Activated CD8-positive, alpha-beta memory T cell treated with anti-CD3 and anti-CD28 coated beads, Interleukin-2, amount 50 U/mL, for 24 hours (primary cell): Measurements from ENCODE around the gene ERFE.

Experiments
- DNase-seq: peaks from one replicate; pipeline ENCODE4 v3.0.0-alpha.2; 2020; ENCODE audit errors: extremely low read depth

The ERFE gene

DNA sequence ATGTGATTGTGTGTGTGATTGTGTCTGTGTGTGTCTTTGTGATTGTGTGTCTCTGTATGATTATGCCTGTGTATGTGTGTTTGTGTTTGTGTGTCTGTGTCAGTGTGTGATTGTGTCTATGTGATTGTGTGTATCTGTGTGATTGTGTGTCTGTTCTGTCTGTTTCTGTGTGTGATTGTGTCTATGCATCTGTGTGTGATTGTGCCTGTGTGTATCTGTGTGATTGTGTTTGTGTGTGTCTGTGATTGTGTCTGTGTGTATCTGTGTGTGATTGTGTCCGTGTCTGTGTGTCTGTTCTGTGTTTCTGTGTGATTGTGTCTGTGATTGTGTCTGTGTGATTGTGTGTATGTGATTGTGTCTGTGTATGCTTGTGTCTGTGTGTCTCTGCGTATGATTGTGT lies 32.4 kb upstream of the ERFE start:
- no peak for DNase-seq

DNA sequence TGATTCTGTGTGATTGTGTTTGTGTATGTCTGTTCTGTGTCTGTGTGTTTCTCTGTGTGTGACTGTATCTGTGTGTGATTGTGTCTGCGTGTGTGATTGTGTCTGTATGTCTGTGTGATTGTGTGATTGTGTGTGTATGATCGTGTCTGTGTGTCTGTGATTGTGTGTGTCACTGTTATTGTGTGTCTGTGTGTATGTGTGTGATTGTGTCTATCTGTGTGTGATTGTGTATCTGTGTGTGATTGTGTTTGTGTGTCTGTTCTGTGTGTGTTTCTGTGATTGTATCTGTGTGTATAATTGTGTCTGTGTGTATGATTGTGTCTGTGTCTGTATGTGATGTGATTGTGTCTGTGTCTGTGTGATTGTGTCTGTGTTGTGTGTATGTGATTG lies 32.0 kb upstream of the ERFE start:
- no peak for DNase-seq

DNA sequence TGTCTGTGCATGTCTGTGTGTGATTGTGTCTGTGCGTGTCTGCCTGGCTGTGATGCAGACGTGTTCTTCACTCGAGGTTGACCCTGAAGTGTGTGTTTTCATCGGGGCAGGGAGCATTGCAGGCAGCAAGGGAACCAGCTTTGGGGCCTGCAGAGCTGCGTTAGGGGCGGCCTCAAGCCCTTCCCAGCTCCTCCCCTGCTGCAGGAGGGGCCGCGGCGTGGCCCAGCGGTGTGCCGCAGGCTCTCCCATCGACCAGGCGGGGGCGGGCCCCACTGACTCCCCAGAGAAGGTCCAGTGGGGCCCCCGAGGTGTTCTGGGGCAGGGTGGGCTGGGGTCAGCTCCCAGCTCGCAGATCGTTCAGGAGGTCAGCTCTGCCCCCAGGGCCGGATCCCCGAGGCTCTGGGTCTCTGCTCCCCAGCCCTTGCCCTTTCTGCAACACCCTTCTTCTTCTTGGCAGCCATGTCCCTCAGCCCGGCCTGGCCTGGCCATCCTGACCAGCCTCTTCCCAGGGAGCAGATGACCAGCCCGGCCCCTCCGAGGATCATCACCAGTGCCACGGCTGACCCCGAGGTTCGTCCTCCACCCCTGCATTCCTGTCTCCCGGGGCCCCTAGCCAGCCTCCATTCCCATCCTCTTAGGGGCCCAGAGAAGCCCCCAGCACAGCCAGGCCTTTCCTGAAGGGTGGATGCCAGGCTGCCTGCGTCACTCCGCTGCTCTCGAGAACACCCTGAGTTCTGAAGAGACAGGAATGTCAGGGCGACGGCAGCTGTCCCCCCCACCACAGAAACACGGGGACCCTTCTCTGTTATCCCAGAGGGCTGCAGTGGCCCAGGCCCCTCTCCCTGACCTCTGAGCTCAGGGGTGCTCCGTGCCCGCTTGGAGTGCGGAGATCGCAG lies 31.4 kb upstream of the ERFE start:
- DNase-seq = no peak

DNA sequence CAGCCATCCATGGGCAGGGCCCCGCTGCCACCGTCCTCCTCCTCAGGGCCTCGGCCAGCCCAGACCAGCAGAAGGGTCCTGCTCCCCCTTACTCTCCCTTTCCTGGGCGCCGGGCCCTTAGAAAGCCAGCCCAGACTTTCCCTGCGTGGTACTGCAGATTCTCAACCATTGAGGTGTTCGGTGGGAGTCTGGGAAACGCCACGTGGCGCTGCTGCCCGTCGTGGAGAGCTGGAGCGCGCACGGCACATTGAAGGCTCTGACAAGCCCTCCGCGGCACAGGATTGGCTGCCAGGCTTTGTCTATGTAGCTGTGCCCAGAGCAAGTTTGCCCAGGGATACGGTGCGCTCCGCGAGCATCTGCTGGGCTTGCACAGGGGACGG lies 30.7 kb upstream of the ERFE start:
- no peak for DNase-seq

DNA sequence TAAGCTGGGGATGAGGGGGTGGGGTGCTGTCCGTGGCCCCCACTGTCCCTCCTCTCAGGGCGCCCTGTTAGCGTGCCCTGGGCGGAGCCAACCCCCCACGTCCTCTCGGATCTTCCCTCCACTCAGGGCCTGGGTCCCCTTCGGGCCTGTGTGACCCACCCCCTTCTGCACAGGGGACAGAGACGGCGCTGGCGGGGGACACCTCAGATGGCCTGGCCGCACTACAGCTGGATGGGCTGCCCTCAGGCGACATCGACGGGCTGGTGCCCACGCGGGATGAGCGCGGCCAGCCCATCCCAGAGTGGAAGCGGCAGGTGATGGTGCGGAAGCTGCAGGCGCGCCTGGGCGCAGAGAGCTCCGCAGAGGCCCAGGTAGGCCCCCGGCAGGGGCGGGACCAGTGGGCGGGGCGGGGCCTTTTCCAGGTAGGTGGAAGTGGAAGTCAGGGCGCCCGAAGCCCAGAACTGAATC lies 30.2 kb upstream of the ERFE start:
- no peak for DNase-seq

DNA sequence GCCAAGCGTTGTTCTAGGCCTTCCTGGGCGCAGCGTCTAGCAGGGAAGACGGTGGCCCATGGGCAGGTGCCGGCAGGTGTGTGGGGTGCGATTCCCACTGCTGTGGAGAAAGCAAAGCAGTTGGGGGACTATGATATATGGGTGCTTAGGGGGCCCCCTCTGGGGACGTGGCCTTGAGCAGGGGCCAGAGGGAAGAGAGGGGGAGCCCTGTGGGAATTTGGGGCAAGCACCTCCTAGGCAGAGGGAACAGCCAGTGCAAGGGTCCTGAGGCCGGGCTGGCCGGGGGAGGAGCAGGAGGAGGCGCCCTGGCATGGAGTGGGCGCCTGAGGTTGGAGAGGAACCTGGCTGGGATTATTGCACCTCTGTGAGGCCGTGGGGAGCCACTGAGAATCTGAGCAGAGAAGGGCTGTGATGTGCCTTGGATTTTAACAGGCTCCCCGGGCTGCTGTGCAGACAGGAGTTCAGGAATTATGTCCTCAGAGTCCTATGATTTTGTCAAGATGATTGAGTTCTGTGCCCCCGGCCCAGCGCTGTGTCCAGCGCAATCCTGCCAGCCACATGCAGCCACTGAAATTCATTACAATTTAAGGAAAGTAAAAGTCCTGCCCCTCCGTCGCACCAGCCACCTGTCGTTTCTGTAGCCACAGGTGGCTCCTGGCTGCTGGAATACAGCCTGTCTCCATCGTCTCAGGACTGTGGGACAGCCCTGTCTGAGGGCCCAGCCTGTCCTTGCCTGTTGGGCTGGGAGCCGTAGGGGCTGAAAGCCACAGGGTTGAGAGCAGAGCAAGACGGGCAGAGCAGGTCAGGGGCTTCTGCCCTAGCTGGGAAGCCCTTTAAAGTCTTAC lies 29.4 kb upstream of the ERFE start:
- DNase-seq = no peak

DNA sequence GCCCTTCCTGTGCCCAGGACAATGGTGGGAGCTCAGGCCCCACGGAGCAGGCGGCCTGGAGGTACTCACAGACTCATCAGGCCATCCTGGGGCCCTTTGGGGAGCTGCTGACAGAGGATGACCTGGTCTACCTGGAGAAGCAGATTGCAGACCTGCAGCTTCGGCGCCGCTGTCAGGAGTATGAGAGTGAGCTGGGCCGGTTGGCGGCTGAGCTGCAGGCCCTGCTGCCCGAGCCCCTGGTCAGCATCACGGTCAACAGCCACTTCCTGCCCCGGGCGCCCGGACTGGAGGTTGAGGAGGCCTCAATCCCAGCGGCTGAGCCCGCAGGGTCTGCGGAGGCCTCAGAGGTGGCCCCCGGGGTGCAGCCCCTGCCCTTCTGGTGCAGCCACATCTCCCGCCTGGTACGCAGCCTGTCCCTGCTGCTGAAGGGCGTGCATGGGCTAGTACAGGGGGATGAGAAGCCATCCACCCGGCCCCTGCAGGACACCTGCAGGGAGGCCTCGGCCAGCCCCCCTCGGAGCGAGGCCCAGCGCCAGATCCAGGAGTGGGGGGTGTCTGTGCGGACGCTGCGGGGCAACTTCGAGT lies 28.6 kb upstream of the ERFE start:
- DNase-seq = no peak

DNA sequence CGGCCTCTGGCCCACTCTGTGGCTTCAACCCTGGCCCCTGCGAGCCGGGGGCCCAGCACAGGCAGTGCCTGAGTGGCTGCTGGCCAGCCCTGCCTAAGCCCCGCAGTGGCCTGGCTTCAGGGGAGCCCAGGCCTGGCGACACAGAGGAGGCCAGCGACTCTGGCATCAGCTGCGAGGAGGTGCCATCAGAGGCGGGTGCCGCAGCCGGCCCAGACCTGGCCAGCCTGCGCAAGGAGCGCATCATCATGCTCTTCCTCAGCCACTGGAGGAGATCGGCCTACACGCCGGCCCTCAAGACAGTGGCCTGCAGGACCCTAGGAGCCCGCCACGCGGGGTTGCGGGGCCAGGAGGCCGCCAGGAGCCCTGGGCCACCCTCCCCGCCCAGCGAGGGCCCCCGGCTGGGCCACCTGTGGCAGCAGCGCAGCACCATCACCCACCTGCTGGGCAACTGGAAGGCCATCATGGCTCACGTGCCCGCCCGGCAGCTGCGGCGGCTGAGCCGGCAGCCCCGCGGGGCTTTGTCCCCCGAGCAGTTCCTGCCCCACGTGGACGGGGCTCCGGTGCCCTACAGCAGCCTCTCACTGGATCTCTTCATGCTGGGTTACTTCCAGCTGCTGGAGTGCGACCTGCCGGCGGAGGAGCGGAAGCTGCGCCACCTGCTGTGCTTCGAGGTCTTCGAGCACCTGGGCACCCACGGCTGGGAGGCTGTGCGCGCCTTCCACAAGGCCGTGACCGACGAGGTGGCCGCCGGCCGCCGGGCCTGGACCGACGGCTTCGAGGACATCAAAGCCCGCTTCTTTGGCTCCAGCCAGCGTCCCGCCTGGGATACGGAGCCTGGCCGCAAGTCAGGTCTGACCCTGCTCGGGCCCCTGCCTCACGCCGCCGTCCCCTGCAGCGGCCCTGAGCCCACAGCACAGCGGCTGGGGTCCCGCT lies 27.8 kb upstream of the ERFE start:
- no peak for DNase-seq

DNA sequence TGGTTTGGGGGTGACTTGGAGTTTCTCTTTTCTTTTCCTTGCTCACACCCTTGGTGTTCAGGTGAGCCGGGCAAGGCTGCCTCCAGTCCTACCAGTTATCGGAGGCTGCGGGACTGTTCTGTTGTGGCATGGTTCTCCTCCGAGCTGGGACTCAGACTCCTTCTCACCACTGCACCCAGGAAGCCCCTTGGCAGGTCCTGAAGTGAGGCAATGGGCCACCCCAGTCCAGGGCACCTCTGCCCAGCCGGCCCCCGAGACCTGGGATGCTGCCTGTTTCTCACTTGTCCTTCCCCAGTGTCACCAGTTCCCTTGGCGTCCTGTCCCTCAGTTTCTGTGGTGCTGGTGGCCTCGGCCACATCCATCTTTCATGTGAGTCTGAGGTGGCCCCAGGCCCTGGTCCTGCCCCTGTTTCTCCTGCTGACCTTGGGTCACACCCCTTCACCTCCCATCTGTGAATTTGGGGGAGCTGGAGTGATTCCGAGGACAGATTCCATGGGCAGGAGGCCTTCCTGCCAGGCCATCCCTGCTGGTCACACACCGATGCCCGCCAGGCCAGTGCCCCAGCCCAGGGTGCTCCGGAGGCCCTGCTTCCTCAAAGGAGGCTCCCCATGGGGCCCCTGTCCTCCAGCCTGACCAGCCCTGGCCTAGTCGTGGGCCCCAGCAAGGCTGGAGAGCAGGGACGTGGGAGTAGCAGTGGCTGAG lies 26.9 kb upstream of the ERFE start:
- no peak for DNase-seq

DNA sequence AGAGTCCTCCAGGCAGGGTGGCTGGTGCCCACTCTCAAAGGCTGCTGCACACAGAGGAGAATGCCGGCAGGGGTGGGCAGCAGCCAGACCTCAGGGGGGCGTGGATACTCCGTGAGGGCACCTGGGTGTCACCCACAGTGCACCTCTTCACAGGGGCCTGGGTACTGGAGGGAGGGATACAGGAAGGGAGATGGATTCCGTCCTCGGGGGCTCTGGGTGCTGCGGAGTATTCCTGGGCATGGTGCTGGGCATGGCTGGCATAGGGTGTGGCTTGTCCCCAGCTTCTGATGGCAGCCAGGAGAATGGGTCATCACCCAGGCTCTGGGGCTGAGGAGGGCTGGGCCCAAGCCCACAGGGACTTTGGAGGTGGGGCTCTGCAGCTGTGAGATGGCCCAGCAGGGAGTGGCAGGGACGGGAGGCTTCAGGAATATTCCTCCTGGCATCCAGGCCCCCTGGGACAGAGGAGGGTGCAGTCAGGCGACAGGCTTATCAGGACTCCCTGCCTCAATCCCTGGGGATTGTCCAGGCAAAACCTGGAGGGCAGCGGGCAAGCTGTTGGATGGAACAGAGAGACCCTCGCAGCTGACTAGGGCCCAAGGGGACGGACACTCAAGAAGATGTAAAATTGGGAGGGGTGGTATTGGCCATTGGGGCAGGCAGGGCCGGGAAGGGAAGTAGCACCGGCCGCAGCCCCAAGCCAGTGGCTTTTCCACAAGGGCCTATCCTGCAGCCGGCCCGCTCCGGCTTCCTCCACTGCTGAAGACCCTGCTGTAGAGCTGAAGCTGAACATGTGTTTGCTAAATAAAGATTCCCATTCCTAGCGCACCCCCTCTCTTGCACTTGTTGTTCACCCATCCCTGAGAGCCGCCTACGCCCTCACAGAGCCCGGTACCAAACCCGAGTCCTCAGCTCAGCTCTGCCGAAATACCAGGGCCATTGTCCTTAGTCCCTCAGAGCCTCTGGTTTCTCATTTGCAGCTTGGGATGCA lies 26.0 kb upstream of the ERFE start:
- no peak for DNase-seq

DNA sequence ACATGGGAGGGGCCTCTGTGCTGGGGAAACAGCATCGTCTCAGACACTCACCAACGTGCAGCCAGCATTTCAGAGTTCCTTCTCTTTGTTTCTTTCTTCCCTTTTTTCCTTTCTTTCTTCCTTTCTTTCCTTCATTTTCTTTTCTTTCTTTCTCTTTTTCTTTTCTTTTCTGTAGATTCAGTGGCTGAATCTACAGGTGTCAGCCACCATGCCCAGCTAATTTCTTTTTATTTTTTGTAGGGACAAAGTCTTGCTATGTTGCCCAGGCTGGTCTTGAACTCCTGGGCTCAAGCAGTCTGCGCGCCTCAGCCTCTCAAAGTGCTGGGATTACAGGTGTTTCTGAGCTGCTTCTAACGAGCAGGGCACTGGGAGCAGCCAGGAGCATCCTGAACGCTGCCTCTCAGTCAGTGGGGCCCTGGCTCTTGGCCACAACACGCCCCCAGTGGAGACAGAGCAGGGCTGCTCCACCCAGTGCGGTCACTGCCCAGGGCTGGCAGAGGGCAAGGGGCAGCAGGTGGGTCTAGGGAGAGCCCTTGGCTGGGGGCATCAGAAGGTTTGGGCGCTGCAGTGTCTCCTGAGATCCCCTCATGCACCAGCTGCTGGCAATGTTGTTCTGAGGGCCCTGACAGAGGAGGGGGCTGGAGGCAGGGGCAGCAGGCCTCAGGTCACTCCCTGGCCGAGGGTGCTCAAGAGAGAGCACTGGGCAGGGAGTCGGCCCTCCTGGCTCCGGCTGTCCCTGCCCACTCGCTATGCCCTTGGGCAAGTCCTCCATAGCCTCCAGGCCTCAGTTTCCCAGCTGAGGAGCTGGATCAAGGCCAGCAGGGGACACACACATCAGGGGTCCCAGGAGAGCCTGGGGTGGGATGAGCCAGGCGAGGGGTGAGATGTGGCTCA lies 25.0 kb upstream of the ERFE start:
- no peak for DNase-seq

DNA sequence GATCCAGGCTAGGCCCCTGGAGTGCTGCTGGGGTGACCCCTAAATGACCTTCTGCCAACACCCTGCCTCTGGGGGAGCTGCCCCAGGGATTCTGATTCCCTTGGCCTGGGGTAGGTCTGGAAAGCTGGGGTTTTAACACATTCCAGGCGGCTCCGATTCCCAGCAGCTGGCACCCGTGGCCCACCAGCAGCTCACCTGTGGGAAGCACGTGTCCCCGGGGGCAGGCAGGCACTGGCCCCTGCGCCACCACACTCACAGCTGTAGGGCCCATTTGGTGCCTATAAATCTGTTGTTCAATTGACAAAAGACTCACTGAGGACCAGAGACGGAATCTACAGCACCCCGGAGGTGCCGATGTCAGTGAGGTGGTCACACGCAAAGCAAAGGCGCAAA lies 24.4 kb upstream of the ERFE start:
- DNase-seq = no peak

DNA sequence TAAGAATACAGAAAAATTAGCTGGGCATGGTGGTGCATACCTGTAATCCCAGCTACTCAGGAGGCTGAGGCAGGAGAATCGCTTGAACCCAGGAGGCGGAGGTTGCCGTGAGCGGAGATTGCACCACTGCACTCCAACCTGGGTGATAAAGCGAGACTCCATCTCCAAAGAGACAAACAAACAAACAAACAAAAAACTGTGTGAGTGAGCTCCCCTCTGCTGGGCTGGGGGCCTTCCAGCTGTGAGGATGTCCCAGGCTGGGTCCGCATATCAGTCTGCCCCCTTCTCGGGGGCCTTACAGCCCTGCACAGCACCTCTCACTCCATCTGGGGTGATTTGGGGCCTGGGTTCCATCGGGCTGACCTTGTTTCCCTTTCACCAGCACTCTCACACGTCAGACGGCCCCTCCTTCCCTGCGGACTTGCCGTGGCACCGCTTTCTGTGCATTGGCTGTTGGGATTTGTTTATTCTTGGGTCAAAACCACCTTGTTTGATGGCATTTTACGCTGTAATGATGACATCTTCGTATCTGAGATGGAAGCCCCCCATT lies 23.1 kb upstream of the ERFE start:
- DNase-seq = no peak

DNA sequence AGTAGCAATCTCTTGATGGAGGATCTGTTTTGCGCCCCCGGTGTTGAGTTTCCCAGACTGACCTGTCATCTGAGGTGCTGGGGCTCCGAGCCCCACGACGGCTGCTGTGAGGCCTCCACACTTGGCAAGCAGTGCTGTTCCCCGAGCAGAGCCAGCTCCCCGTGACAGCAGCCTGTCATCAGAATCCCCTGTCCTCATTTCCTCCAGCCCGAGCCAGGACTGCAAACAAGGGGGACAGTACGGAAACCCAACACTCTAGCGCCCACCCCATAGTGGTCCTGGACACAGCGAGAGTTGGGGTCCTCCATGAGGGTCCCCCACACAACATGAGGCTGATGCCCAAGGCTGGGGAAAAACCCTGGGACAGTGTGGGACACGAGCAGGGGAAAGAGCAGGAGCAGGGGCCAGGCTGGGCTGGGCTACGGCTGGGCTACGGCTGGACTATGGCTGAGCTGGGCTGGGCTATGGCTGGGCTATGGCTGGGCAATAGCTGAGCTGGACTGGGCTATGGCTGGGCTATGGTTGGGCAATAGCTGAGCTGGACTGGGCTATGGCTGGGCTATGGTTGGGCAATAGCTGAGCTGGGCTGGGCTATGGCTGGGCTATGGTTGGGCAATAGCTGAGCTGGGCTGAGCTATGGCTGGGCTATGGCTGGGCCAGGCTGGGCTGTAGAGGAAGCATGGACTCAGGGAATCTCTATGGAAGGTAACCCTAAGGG lies 21.8 kb upstream of the ERFE start:
- DNase-seq = no peak

DNA sequence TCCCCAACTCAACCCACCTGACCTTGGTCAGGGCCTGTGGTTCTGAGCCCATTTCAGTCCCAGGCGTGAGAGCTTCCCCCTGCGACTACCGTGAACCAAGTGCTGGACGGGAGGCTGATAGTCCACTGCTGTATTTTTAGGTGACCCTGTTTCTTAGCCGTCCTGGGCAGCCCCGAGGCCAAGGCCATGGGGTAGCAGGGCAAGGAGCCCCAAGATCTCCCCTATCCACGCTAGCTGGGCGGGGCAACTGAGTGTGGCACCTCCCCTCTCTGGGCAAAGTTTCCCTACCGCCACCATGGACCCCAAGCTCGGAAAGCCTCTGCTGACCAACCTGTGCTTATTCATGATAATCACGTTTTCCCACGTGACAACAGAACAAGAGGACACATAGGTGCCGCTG lies 20.9 kb upstream of the ERFE start:
- no peak for DNase-seq

DNA sequence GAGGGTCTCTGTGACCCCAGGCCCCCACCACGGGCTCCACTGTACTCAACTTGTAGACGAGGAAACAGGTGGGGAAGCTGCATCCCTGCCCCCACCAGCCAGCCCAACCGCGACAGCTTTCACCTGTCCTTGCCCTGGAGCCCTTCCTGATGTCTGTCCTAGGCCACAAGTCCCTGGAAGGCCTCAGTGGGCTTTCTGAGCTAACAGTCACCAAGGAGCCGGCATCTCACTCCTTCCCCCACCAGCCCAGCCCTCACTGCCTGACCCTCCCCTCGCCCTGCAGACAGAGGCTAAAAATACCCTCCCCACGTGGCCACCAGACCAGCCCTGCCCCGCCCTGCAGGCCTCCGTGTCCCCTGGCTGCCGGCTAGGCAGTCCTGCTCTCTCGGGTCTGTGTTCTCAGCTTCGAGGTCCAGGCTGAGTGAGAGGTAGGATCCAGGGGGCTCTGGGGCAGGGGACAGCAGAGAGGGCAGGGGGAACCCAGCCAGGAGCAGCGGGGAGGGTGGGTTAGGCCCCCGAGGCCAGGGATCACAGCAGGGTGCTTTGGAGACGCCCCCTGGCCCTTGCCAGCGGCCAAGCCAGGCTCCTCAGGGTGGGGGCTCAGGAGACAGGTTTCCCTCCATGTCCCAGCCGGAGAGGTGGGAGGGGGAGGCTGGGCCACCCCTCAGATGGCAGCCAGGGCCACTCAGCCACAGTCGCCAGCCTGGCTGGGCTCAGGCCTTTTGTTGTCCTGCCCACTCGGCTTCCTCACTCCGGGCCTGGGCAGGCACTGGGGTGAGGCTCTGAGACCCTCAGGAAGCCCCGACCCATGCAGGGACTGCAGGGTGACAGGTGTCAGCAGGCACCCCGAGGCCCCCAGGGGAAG lies 20.2 kb upstream of the ERFE start, which contains the start of gene KLHL30:
TSS of gene KLHL30 (plus strand) at position 338 of the 865 bp plus-strand sequence. CDS start 2,087 bp downstream, outside the sequence.
- no peak for DNase-seq
